Panc1 (cell line): ENCODE measurements around the gene ELFN2.

Experiments used
- POLR2AphosphoS5 ChIP-seq: IDR thresholded peaks from 2 replicates; pipeline ENCODE4 v1.6.1; 2012; ENCODE audit warnings: mild to moderate bottlenecking, low read depth, low read length, moderate library complexity
- TCF7L2 ChIP-seq: IDR thresholded peaks from 2 replicates; pipeline ENCODE4 v1.6.1; 2011; ENCODE audit warnings: mild to moderate bottlenecking, low read depth, low read length, inconsistent platforms
- TF ChIP-seq, protein P1 (sequence below): fragments of 450-650 bp; IDR thresholded peaks from 2 replicates; pipeline ENCODE4 v1.5.1; 2017; ENCODE audit warnings: mild to moderate bottlenecking
- TF ChIP-seq, protein P2 (sequence below), 2 experiments: IDR thresholded peaks; 2 replicates each; pipeline ENCODE4 v1.6.1; 2011 to 2012; ENCODE audit warnings: low read depth in 2 of 2, control low read depth in 1 of 2, low read length in 1 of 2, mild to moderate bottlenecking in 1 of 2, moderate library complexity in 1 of 2; ENCODE audit not compliant: insufficient read depth in 1 of 2

DNA sequence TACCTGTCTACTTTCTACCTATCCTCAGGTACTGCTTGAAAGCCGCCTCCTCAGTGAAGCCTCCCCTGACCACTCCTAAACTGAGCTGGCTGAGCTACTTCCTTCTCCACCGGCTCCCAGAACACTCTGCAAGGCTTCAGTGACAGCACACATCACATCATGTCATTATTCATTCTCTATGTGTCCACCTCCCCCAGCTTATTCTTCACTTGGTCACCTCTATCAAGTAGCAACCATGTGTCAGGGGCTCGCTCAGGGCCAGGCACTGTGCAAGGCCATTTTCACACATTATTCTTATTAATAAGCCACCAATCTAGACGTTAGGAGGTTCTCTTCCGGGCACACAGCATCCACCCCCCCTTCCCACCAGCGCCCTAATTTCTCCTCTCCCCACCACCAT, 3.7 kb upstream of the ELFN2 start:
- TF ChIP-seq POLR2AphosphoS5 = no peak
- TF ChIP-seq, protein P1, sequence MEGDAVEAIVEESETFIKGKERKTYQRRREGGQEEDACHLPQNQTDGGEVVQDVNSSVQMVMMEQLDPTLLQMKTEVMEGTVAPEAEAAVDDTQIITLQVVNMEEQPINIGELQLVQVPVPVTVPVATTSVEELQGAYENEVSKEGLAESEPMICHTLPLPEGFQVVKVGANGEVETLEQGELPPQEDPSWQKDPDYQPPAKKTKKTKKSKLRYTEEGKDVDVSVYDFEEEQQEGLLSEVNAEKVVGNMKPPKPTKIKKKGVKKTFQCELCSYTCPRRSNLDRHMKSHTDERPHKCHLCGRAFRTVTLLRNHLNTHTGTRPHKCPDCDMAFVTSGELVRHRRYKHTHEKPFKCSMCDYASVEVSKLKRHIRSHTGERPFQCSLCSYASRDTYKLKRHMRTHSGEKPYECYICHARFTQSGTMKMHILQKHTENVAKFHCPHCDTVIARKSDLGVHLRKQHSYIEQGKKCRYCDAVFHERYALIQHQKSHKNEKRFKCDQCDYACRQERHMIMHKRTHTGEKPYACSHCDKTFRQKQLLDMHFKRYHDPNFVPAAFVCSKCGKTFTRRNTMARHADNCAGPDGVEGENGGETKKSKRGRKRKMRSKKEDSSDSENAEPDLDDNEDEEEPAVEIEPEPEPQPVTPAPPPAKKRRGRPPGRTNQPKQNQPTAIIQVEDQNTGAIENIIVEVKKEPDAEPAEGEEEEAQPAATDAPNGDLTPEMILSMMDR = no peak
- TF ChIP-seq TCF7L2 = no peak
- TF ChIP-seq, protein P2, sequence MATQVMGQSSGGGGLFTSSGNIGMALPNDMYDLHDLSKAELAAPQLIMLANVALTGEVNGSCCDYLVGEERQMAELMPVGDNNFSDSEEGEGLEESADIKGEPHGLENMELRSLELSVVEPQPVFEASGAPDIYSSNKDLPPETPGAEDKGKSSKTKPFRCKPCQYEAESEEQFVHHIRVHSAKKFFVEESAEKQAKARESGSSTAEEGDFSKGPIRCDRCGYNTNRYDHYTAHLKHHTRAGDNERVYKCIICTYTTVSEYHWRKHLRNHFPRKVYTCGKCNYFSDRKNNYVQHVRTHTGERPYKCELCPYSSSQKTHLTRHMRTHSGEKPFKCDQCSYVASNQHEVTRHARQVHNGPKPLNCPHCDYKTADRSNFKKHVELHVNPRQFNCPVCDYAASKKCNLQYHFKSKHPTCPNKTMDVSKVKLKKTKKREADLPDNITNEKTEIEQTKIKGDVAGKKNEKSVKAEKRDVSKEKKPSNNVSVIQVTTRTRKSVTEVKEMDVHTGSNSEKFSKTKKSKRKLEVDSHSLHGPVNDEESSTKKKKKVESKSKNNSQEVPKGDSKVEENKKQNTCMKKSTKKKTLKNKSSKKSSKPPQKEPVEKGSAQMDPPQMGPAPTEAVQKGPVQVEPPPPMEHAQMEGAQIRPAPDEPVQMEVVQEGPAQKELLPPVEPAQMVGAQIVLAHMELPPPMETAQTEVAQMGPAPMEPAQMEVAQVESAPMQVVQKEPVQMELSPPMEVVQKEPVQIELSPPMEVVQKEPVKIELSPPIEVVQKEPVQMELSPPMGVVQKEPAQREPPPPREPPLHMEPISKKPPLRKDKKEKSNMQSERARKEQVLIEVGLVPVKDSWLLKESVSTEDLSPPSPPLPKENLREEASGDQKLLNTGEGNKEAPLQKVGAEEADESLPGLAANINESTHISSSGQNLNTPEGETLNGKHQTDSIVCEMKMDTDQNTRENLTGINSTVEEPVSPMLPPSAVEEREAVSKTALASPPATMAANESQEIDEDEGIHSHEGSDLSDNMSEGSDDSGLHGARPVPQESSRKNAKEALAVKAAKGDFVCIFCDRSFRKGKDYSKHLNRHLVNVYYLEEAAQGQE (IDR thresholded peaks at IDR 0.05; ENCODE audit: insufficient read depth in 1 of 2, low read depth in 2 of 2, low read length in 1 of 2) = no peak
